CD4-positive, alpha-beta T cell treated with Interleukin-17A for 4 hours (primary cell): ENCODE results near the gene NXN.
"Not testable (repeated sequence)": the region's sequence is repeated elsewhere in the genome, so short reads cannot be mapped to it uniquely, and the experiment has no call there.

Experiments used
- DNase-seq: peaks from one replicate; pipeline ENCODE4 v3.0.0-alpha.2; 2020; ENCODE audit warnings: mixed read lengths

The NXN gene

DNA sequence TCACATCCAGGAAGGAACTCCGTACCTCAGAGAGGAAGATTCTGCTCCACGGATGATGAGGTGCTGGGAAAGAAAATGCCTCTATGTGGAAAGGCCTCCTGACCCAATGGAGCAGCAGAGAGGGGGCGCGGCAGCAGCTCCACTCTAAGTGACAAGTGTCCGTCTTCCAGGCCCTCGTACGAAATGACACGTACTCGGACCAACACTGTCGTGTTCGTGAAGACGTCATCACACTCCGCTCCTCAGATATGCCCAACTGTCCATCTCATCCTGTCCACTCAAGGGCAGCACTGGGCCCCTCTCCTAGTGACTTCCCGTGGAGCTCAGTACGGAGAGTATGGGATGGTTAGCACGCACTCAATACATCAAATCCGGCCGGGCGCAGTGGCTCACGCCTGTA, 165.2 kb downstream of the NXN start:
- no peak for DNase-seq

DNA sequence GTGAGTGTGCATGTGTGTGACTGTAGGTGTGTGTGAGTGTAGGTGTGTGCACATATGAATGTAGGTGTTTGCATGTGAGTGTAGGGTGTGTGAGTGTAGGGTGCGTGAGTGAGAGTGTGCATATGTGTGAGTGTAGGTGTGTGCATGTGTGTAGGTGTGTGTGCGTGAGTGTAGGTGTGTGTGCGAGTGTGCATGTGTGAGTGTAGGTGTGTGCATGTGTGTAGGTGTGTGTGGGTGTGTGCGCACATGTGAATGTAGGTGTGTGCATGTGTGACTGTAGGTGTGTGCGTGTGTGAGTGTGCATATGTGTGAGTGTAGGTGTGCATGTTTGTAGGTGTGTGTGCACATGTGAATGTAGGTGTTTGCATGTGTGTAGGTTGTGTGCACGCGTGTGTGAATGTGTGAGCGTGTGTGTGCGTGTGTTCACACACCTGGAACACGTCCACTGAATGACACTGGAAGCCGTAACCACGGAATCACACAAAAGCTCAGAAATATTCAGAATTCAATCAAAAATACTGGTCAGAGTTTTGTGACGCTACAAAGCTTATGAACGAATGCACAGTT, 166.9 kb downstream of the NXN start:
- no peak for DNase-seq

DNA sequence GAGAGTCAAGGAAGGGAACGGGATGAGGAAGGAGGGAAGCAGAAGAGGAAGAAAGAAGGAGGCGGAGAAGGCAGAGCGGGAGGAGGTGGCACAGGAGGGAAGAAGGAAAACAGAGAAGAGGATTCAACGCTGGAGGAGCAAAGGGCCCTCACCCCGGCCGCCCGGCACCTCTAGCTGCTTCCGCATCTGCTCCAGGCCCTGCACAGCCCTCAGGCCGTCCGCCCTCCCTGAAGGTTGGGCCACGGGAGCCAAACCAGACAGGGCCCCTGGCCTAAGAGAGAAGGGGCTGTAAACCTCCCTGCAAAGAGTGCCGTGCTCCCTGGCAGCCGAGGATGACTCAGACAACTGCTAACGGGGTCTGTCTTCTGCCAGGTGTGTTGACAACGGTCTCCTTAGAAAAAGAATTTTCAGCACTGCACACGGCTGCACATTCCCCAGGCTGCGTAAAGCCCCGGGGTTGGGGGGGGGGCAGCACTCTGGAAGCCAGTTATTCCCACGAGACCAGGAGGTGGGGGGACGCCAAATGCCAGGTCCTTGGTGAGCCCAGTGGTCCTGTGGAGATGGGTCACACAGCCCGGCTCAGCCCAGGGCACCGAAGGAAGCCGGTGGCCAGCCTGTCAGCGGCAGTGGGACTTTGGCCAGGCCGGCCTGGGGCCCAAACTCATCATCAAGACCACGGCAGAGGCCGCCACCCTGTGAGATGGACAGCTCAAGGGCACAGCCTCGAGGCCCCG, 168.4 kb downstream of the NXN start:
- no peak for DNase-seq

DNA sequence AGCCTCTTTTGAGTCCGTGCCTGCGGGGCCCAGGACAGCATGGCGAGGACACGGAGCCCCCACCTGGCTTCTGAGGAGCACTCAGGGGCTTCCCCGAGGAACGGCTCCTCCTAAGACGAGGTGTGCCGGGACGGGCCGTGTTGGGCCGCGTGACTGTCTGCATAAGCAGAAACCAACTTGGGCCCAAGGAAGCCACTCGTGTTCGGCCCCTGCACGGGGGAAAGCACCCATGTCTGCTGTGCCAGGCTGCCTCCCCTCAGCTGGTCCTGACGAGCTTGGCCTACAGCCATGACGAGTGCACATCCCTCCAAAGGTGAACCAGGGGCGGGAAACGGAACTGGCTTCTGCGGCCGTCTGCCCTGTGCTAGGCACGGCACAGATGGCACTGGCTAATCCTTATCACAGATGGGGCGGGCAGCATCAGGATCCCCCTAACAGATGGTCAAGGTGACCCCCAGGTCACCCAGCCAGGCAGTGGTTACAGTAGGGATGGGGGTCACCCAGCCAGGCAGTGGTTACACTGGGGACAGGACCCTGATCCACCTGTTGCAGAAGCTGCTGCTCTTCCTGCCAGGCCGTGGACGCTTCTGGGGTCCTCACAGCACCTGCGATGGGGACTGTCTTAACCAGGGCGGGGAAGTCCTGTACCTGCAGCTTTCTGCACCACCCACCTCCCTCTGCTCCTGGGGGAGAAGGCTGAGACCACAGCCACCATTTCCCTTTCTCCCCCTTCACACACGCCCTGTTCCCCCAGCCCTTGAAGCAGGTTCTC, 171.9 kb downstream of the NXN start:
- no peak for DNase-seq

- DNase-seq = no peak
Observed at GRCh38 chr17:806781-807522, 172.6 kb downstream of the NXN start.

DNA sequence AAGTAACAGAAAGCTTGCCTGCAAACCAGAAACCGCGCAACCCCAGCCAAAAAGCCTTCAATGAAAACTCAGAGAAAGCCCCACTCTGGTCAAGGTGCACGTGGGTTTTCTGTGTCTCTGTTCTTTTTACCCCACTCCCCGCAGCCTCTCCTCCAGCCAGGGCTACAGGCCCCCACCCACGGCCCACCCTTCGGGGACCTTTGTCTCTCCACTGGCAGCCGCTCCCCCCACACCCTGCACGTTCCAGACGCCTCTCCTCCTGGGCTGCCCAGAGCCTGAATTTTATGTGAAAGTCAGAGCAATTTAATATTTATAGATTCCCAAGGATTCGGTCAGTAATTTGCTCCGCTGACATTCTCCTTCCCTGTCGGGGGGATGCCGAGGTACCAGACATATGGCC, 173.2 kb downstream of the NXN start:
- no peak for DNase-seq

- not testable (repeated sequence) for DNase-seq
Observed at GRCh38 chr17:805886-806285, 173.7 kb downstream of the NXN start.

DNA sequence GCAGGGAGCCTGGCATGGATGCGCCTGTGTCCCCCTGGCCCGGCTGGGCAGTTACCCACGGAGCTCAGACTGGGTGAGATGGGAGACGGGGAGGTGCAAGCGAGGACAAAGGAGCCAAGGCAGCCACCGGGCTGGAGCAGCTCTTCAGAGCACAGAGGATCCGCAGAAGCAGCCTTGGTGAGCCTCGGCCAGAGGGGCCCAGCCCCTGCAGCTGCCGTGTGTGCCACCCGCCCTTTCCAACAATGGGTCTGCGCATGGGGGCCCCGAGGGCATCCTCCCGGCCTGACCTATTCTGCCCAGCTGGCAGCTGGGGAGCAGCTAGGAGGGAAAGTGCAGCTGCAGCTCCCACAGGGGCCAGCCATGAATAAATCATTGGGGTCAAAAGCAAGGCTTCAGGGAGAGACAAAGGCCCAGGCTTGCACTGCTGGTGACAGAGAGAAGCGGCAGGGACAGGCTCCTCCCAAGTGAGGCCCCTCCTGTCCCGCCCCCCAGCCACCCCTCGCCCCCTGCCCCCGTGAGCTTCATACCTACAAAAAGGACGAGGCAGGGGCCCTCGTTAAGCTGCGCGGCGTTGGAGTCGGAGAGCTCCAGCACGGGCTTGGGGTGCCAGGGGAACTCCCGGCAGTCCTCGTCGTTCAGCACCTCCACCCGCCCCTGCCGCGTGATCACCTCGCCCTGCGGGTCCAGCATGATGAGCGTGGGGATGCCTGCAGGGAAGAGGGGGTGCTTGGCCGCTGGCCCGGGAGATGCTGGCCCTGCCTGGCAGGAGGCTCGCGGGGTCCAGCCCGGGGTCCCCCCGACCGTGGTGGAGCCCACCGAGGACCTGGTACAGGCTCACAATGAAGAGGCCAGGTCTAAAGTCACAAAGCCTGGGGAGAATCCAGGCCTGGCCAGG, 174.8 kb downstream of the NXN start:
- DNase-seq = no peak

- DNase-seq = no peak
Observed at GRCh38 chr17:802901-803881, 176.4 kb downstream of the NXN start.

GRCh38 chr17:802481-802880, 177.1 kb downstream of the NXN start:
- DNase-seq = no peak

DNA sequence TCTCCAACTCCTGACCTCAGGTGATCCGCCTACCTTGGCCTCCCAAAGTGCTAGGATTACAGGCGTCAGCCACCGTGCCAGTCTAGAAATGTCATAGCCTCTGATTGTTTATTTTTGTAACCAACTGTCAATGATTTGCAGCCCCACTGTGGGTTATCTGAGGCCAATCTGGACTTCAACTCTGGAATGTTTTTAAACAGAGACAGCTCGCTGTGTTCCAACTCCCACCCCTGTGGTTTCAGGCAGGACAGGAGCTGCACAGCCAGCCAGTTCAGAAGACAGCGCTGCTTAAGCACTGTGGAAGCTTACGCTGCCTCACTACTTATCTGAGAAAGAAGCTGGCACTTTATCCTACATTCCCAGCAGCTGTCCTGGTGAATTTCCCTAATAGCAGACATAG, 177.9 kb downstream of the NXN start:
- no peak for DNase-seq

DNA sequence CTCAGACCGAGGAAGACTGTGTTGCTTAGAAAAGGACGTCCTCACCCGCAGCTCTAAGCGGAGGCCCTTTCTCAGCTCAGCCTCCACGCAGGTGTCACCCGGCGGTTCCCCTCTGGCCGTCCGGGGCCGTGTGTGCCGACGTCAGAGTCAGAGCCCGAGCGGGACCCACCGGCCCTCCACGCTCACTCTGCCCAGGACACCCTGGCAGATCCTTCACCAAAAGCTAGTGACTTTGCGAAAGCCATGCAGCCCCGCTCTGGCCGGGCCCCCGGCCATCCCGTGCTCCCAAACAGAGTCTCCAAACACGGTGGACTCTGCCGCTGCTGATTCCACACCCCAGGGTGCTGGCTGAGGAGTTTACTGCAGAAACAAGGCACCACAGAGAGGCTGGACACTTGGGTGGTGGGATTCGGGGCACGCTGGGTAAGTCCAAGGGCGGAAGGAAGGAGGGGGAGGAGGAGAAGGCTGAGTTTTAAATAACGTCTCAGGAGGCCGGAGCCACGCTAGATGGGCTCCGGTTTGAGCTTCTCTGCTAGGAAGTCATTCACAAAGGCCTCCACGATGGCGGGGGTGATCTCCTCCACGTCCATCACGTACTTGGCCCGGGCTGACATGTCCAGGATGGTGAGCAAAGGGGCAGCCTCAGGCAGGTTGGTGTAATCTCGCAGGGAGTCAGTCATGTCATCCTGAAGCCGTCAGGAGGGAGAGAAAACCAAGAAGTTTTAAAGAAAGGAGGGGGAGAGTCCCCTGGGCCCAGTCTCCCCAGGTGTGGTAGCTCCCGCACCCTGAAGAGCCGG, 178.9 kb downstream of the NXN start:
- DNase-seq = no peak

- no peak for DNase-seq
Observed at GRCh38 chr17:799261-799660, 180.3 kb downstream of the NXN start.

DNA sequence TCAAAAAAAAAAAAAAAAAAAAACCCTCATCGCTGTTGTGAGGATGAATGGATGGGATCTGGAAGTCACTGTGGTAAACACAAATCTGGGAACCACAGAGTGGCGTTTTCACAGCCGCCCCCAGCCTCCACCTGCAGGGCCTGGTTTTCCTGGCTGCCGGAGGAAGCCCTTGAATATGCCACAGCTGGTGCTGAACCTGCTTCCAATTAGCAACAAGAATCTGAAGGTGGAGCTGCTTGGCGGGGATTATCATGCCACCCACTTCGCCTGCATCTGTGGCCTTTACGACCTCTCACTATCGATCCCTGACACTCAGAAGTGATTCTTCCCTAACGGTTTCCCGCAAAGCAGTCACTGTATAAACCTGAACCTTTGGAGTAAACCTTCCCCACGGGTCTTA, 181.3 kb downstream of the NXN start:
- DNase-seq = no peak

GRCh38 chr17:797236-797840, 182.2 kb downstream of the NXN start:
- DNase-seq = no peak

DNA sequence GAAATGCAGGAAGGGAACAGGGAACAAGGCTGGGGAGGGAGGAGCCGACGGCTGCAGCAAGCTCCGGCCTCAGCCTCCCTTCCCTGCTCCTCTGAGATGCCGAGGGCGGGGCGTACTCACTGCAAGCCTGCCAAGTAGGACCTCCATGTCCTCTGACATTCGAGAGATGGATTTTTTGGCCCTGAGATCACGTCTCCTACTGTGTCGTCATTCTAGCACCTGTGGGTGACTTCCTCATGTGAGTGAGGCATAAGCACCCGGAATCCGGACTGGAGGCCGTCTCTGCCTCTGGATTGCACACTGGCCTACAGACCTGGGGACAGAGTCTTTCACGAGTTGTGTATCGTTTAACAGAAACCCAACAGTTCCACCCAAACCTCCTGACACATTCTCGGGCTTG, 183.0 kb downstream of the NXN start:
- no peak for DNase-seq

- no peak for DNase-seq
Observed at GRCh38 chr17:795721-796120, 183.9 kb downstream of the NXN start.

DNA sequence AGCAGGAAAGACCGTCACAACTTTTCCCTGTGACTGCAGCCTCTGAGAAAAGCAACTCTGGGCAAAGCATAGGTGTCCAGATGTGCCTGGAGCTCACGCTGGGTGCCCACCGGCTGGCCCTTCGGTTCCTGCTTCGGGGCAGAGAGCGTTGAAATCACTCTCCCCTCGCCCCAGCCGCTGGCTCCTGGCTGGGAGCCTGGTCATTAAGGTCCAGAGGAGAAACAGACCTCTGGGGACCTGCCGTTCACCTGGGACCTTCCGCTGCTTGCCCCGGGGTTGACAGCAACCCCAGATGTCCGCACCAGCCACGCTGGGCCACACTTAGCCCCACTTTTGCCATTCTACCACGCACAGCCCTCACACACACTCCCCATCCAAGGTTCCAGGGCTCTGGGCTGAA, 184.3 kb downstream of the NXN start:
- no peak for DNase-seq

DNA sequence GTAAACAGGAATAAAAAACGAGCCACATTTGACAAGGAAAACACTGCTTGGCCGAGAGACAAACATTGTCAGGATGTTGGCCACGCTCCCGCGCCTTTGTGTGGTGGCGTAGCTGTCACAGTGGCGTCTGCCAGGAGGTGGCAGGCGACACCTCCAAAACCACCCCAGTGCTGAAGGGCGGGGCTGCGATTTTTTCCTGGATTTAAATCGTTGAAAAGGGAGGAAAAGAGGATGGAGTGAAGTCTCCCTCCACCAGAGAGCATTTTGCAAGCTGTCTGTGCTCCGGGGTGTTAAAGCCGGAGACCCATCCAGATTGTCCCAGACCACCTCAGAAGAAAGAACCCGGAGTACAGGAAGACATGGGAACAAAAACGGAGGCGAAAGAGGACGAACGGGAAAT, 184.7 kb downstream of the NXN start:
- peak; percentile 57 for DNase-seq

DNA sequence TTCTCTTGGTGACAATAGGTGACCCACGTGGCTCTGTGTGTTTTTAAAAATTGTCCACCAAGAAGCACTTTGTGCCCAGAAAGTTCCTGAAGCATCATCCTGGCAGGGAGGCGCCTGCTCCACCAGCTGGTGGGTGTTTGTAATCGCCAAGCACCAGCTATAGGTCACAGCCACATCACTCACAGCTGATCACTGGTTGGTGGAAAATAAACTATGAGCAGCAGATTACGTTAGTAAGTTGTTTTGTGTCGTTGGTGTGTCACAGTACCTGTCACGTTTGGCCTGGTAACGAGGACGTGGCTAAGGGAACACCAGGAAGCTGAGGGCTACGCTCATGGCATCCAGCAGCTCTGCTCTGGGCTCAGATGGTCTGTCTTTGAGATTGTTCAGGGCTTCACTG, 187.3 kb downstream of the NXN start:
- DNase-seq = no peak
